B cell (primary cell): ENCODE measurements around the gene CHMP1A. TPM values are rescaled to one million over a fixed set of nuclear protein-coding genes. Genes with fewer than 3 reads are reported as not detected.
A peak's percentile ranks its signal among the peaks of the same experiment; 100 is the strongest.

ENCODE experiments used
- ATAC-seq: fragments of 200-7000 bp; cut with Tn5 transposase; one replicate; pipeline ENCODE4 v1.10.0; 2021; ENCODE audit warnings: low read depth, mild to moderate bottlenecking, moderate number of reproducible peaks, moderate library complexity
- CTCF ChIA-PET: fragments of 350-600 bp; sonication (Branson Sonifier 250); formaldehyde crosslinking; loops from one replicate; lab custom pipeline; 2021; ENCODE audit warnings: antibody characterized with exemption, inconsistent platforms; lab: Charles Lee
- POLR2A ChIA-PET: fragments of 350-600 bp; sonication (Branson Sonifier 250); formaldehyde crosslinking; loops from one replicate; lab custom pipeline; 2021; ENCODE audit warnings: antibody characterized with exemption; lab: Charles Lee
- DNase-seq: peaks from one replicate; pipeline ENCODE4 v3.0.0; 2013
- H2AFZ ChIP-seq: 2 replicates; pipeline ENCODE4 v1.6.1; 2012; ENCODE audit warnings: mild to moderate bottlenecking, low read depth, low read length; ENCODE audit not compliant: insufficient read depth, poor library complexity, severe bottlenecking
- H3K27ac ChIP-seq, 2 donors: 1 replicate in 1 of 2; 2 replicates in 1 of 2; pipeline ENCODE4 v1.5.1; 2012 to 2013; ENCODE audit warnings: low read length in 2 of 2, mild to moderate bottlenecking in 2 of 2, moderate library complexity in 1 of 2
- H3K27me3 ChIP-seq, 4 experiments: fragments of 200-600 bp in 1 of 4; sonication (generic) in 1 of 4; replicated peaks in 1 of 4; 1 replicate in 2 of 4; 2 replicates in 2 of 4; pipeline versions ENCODE4 v1.6.1 to v1.7.0; 2013 to 2016; ENCODE audit warnings: low read length in 3 of 4, mild to moderate bottlenecking in 2 of 4, mixed read lengths in 1 of 4, moderate library complexity in 1 of 4; ENCODE audit not compliant: insufficient read depth in 4 of 4, control insufficient read depth in 3 of 4; ENCODE audit errors: control extremely low read depth in 1 of 4
- H3K36me3 ChIP-seq, 2 experiments: replicated peaks in 1 of 2; 1 replicate in 1 of 2; 2 replicates in 1 of 2; pipeline versions ENCODE4 v1.6.1 to v1.7.1; 2013; ENCODE audit warnings: low read length in 1 of 2; ENCODE audit not compliant: insufficient read depth in 2 of 2, control insufficient read depth in 1 of 2; ENCODE audit errors: control extremely low read depth in 1 of 2, extremely low read depth in 1 of 2
- H3K4me1 ChIP-seq, 2 donors: fragments of 200-600 bp in 1 of 2; sonication (generic) in 1 of 2; 1 replicate in 1 of 2; 2 replicates in 1 of 2; pipeline versions ENCODE4 v1.5.1 to v1.6.1; 2013 to 2017; ENCODE audit warnings: low read length in 2 of 2; ENCODE audit not compliant: control insufficient read depth in 2 of 2, insufficient read depth in 2 of 2
- H3K4me2 ChIP-seq: replicated peaks from 2 replicates; pipeline ENCODE3; 2012; ENCODE audit warnings: mild to moderate bottlenecking, low read depth, low read length; ENCODE audit not compliant: poor library complexity, severe bottlenecking
- H3K4me3 ChIP-seq, 5 experiments: fragments of 200-600 bp in 1 of 5; sonication (generic) in 1 of 5; 1 replicate in 3 of 5; 2 replicates in 2 of 5; pipeline versions ENCODE4 v1.5.1 to v1.7.0; 2011 to 2016; ENCODE audit warnings: low read length in 4 of 5, mild to moderate bottlenecking in 4 of 5, low read depth in 2 of 5, control low read depth in 1 of 5, moderate library complexity in 1 of 5; ENCODE audit not compliant: insufficient read depth in 1 of 5; ENCODE audit errors: control extremely low read depth in 1 of 5, extremely low read depth in 1 of 5
- H3K79me2 ChIP-seq: fragments of 200-600 bp; sonication (generic); one replicate; pipeline ENCODE4 v1.6.0; 2016; ENCODE audit warnings: low read length; ENCODE audit not compliant: control insufficient read depth, insufficient read depth
- H3K9ac ChIP-seq: fragments of 200-600 bp; sonication (generic); 2 replicates; pipeline ENCODE4 v1.6.1; 2017; ENCODE audit warnings: mild to moderate bottlenecking, low read length, moderate library complexity
- H3K9me3 ChIP-seq, 3 donors: one replicate each; pipeline versions ENCODE4 v1.6.1 to v1.7.1; 2013; ENCODE audit warnings: low read length in 2 of 3; ENCODE audit not compliant: control insufficient read depth in 2 of 3, insufficient read depth in 1 of 3; ENCODE audit errors: control extremely low read depth in 1 of 3
- H4K20me1 ChIP-seq: 2 replicates; pipeline ENCODE4 v1.6.0; 2012; ENCODE audit warnings: mild to moderate bottlenecking, low read length; ENCODE audit not compliant: insufficient read depth, control insufficient read depth, poor library complexity, severe bottlenecking
- H3K27ac Mint-ChIP-seq: one replicate; pipeline ENCODE4 v1.8.0; 2021; ENCODE audit warnings: mixed read lengths
- H3K27me3 Mint-ChIP-seq: one replicate; pipeline ENCODE4 v1.8.0; 2021; ENCODE audit warnings: mixed read lengths
- H3K4me1 Mint-ChIP-seq: one replicate; pipeline ENCODE4 v1.8.0; 2021; ENCODE audit warnings: mixed read lengths
- H3K4me3 Mint-ChIP-seq: one replicate; pipeline ENCODE4 v1.8.0; 2021; ENCODE audit warnings: mixed read lengths
- H3K9me3 Mint-ChIP-seq: one replicate; pipeline ENCODE4 v1.8.0; 2022; ENCODE audit warnings: mixed read lengths; ENCODE audit not compliant: insufficient read depth
- EZH2 ChIP-seq: IDR thresholded peaks from 2 replicates; pipeline ENCODE4 v1.6.1; 2012; ENCODE audit warnings: borderline replicate concordance, low read depth, mild to moderate bottlenecking, moderate library complexity, low read length; ENCODE audit not compliant: insufficient read depth, poor library complexity, severe bottlenecking
- WGBS: methylation state at CpG from one replicate; pipeline ENCODE4 v1.1.5; 2013; ENCODE audit warnings: missing lambda C conversion rate; ENCODE audit not compliant: insufficient coverage; 5-methylcytosine and 5-hydroxymethylcytosine counted together
- intact Hi-C: fragments of 100-400 bp; cut with micrococcal nuclease; formaldehyde crosslinking; loops from one replicate; pipeline ENCODE4 v1.10.0; 2022
- polyA plus RNA-seq: library from polyadenylated mRNA; depleted of rRNA; stranded (reverse); fragments of >200 nt; gene quantifications from 2 replicates; pipeline ENCODE4 v1.2.3, GENCODE V29; 2012
- total RNA-seq, 2 donors: library from RNA; stranded (reverse); fragments of 120-200 nt in 1 of 2; gene quantifications; 1 replicate in 1 of 2; 2 replicates in 1 of 2; pipeline versions ENCODE4 v1.2.3 to v1.2.4, GENCODE V29; 2013 to 2022
- TF ChIP-seq, protein P1 (sequence below): fragments of 200-600 bp; IDR thresholded peaks from one replicate; pipeline ENCODE4 v1.8.0; 2022; ENCODE audit warnings: antibody characterized with exemption, mild to moderate bottlenecking

Gene CHMP1A
- total and polyA plus RNA-seq, 2 donors (not counting 1 experiment from before 2014, with no cell fraction given) = 80.4 to 88.1 TPM

DNA sequence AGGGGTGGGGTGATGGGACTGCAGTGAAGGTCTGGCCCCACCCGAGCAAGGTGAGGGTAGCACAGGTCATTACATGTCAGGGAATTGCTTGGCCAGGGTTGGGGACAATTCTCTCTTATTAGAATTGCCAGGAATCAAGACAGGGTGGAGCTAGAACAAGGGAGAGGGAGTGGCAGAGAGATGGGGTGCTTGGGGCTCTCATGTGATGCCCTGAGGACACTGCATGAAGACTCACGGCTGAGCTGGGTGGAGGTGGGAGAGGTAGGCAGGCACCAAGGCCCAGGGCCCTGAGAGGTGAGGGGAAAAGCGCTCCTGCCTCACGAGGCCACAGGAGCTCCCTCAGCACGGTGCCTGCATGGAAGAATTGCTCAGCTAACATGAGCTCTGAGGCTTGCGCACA is 40.5 kb downstream of the CHMP1A start:
- peaks cover 0 to 4% (median 0%) of the 10 kb centered on the region in 4 experiments for H3K27me3 ChIP-seq
- intact Hi-C loops = loop anchor here (2.0 kb wide), 1 partner anchor 244 kb away; no protein-coding TSS in a partner anchor
- TF ChIP-seq, protein P1, sequence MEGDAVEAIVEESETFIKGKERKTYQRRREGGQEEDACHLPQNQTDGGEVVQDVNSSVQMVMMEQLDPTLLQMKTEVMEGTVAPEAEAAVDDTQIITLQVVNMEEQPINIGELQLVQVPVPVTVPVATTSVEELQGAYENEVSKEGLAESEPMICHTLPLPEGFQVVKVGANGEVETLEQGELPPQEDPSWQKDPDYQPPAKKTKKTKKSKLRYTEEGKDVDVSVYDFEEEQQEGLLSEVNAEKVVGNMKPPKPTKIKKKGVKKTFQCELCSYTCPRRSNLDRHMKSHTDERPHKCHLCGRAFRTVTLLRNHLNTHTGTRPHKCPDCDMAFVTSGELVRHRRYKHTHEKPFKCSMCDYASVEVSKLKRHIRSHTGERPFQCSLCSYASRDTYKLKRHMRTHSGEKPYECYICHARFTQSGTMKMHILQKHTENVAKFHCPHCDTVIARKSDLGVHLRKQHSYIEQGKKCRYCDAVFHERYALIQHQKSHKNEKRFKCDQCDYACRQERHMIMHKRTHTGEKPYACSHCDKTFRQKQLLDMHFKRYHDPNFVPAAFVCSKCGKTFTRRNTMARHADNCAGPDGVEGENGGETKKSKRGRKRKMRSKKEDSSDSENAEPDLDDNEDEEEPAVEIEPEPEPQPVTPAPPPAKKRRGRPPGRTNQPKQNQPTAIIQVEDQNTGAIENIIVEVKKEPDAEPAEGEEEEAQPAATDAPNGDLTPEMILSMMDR = no peak
- TF ChIP-seq EZH2 = no peak
- WGBS = 74% methylated on average over 6 of the region's 6 CpGs
- no peaks in the 10 kb centered on the region for H3K9me3 Mint-ChIP-seq
- H3K27ac Mint-ChIP-seq = no peak overlapping the region
- no peak overlapping the region for H2AFZ ChIP-seq
- H3K4me3 ChIP-seq = no peak overlapping the region
- H3K27me3 Mint-ChIP-seq = peaks cover 9% of the 10 kb centered on the region
- H3K27ac ChIP-seq = peak overlapping the region; percentile 24 to 58
- no peaks in the 10 kb centered on the region for H4K20me1 ChIP-seq
- POLR2A ChIA-PET = no interaction called here
- DNase-seq = no peak
- no peak overlapping the region for H3K4me2 ChIP-seq
- no peaks in the 10 kb centered on the region for H3K36me3 ChIP-seq
- CTCF ChIA-PET = no interaction called here
- H3K9ac ChIP-seq = no peak overlapping the region
- H3K4me1 ChIP-seq = peaks cover 0 to 8% of the 10 kb centered on the region in 2 donors
- no peaks in the 10 kb centered on the region for H3K79me2 ChIP-seq
- peaks cover 0 to 12% (median 0%) of the 10 kb centered on the region in 3 donors for H3K9me3 ChIP-seq
- no peak overlapping the region for H3K4me3 Mint-ChIP-seq
- peaks cover 9% of the 10 kb centered on the region for H3K4me1 Mint-ChIP-seq
- ATAC-seq = no peak

DNA sequence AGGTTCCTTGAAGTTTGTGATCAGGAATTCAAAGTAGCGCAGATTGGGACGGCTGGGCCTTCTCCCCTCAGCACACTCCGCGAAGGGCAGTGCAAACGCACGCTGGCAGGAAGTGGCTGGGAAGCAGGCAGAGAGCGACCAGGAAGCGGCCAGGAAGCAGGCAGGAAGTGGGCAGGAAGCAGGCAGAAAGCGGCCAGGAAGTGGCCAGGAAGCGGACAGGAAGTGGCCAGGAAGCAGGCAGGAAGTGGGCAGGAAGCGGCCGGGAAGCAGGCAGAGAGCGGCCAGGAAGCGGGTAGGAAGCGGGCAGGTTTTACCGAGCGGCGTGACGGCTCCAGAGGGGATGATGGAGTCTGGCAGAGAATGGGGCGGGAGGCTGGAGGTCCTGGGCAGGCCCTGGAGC is 40.9 kb downstream of the CHMP1A start:
- WGBS = 53% methylated on average over 20 of the region's 20 CpGs
- Histone ChIP-seq H3K9me3 (peaks cover 0 to 12% (median 0%) of the 10 kb centered on the region in 3 donors), H3K27ac (peak overlapping the region; percentile 24 to 58), H3K79me2 (no peaks in the 10 kb centered on the region), H3K9ac (no peak overlapping the region), H3K4me2 (no peak overlapping the region), H3K4me1 (peaks cover 0 to 8% of the 10 kb centered on the region in 2 donors), H3K27me3 (peaks cover 0 to 4% (median 0%) of the 10 kb centered on the region in 4 experiments), H2AFZ (no peak overlapping the region), H3K4me3 (no peak overlapping the region), H4K20me1 (no peaks in the 10 kb centered on the region), H3K36me3 (no peaks in the 10 kb centered on the region)
- Mint-ChIP-seq H3K27me3 (peaks cover 9% of the 10 kb centered on the region), H3K4me3 (no peak overlapping the region), H3K27ac (no peak overlapping the region), H3K4me1 (peaks cover 9% of the 10 kb centered on the region), H3K9me3 (no peaks in the 10 kb centered on the region)
- DNase-seq (no peak), ATAC-seq (no peak)
- ChIA-PET POLR2A (no interaction called here), CTCF (interaction anchor here (3.2 kb wide), 1 partner anchor 84 kb away, joined by 11 read pairs; no protein-coding TSS in a partner anchor)
- intact Hi-C loops = loop anchor here (2.0 kb wide), 1 partner anchor 244 kb away; no protein-coding TSS in a partner anchor
- no peak for TF ChIP-seq EZH2
- TF ChIP-seq, protein P1 = no peak
